Sigmoid colon (tissue), 7 donors: ENCODE measurements around the gene SLC11A1. TPM values are rescaled to one million over a fixed set of nuclear protein-coding genes. Genes with fewer than 3 reads are reported as not detected.

Experiments used
- DNase-seq: peaks from one replicate; pipeline ENCODE4 v3.0.0-alpha.2; 2019
- H3K27ac ChIP-seq, 4 donors: fragments of 200-600 bp; sonication (generic); one replicate each; pipeline ENCODE4 v1.5.1; 2016 to 2019; ENCODE audit warnings: mild to moderate bottlenecking in 1 of 4
- H3K27me3 ChIP-seq, 3 donors: fragments of 200-600 bp; sonication (generic); one replicate each; pipeline ENCODE4 v1.5.1; 2019; ENCODE audit warnings: mild to moderate bottlenecking in 1 of 3
- H3K36me3 ChIP-seq, 4 donors: fragments of 200-600 bp; sonication (generic); one replicate each; pipeline ENCODE4 v1.5.1; 2016 to 2019
- H3K4me1 ChIP-seq, 4 donors: fragments of 200-600 bp; sonication (generic); one replicate each; pipeline ENCODE4 v1.5.1; 2017 to 2019
- H3K4me3 ChIP-seq, 4 donors: fragments of 200-600 bp; sonication (generic); one replicate each; pipeline ENCODE4 v1.5.1; 2017 to 2019; ENCODE audit warnings: mild to moderate bottlenecking in 2 of 4, moderate library complexity in 1 of 4
- H3K9me3 ChIP-seq, 4 donors: fragments of 200-600 bp in 3 of 4; sonication (generic) in 3 of 4; one replicate each; pipeline versions ENCODE4 v1.5.1 to v1.6.1; 2013 to 2019
- CTCF ChIP-seq, 4 experiments: fragments of 450-650 bp in 3 of 4; fragments of 200-600 bp in 1 of 4; IDR thresholded peaks; one replicate each; pipeline ENCODE4 v1.5.1; 2016 to 2019; ENCODE audit warnings: antibody characterized with exemption in 4 of 4, mild to moderate bottlenecking in 3 of 4, moderate library complexity in 2 of 4
- EP300 ChIP-seq, 4 donors: sonication (generic); formaldehyde crosslinking; IDR thresholded peaks; one replicate each; pipeline ENCODE4 v1.6.1; 2017; ENCODE audit warnings: antibody characterized with exemption in 4 of 4
- POLR2A ChIP-seq, 2 donors: fragments of 450-650 bp; IDR thresholded peaks; one replicate each; pipeline ENCODE4 v1.6.1; 2016; ENCODE audit warnings: antibody characterized with exemption in 2 of 2, mild to moderate bottlenecking in 2 of 2, moderate library complexity in 2 of 2
- POLR2AphosphoS5 ChIP-seq, 4 donors: sonication (generic); formaldehyde crosslinking; IDR thresholded peaks; one replicate each; pipeline ENCODE4 v1.6.1; 2017; ENCODE audit warnings: antibody characterized with exemption in 4 of 4
- WGBS, 2 donors: extraction: QIAGEN DNeasy Blood & Tissue Kit; methylation state at CpG; one replicate each; pipeline ENCODE4 v1.1.7; 2013; 5-methylcytosine and 5-hydroxymethylcytosine counted together
- intact Hi-C: fragments of 100-400 bp; cut with DNase I; formaldehyde crosslinking; loops from one replicate; pipeline ENCODE4 v1.15.1; 2023
- polyA plus RNA-seq, 3 donors: library from polyadenylated mRNA; stranded (reverse); fragments of 200-250 nt; gene quantifications; one replicate each; pipeline ENCODE4 v1.2.3, GENCODE V29; 2013
- total RNA-seq, 4 donors: library from RNA; depleted of rRNA; stranded (reverse); fragments of >200 nt; gene quantifications; one replicate each; pipeline ENCODE4 v1.1.0, GENCODE V29; 2016
- donor health status: healthy with polysubstance abuse.
- donor health status: Bipolar disorder and iron deficiency.
- donor health status: healthy.

The SLC11A1 gene
- 10 to 100 TPM; 13.8 to 19.0 (median 16.9) TPM for total RNA-seq
- polyA plus RNA-seq, result 1 to 10 TPM; 1.2 to 7.0 (median 1.6) TPM

- TF ChIP-seq POLR2A (IDR thresholded peaks at IDR 0.05) (peak in 1 of 2 donors; percentile 25), CTCF (IDR thresholded peaks at IDR 0.05) (no peak), POLR2AphosphoS5 (IDR thresholded peaks at IDR 0.05) (peak in 3 of 4 donors; percentile 34 to 60 (median 56)), EP300 (IDR thresholded peaks at IDR 0.05) (peak in 3 of 4 donors; percentile 12 to 67 (median 17))
- no peaks in the 10 kb centered on the region for H3K9me3 ChIP-seq
- peak; percentile 87 for DNase-seq
- H3K36me3 ChIP-seq, result no peaks in the 10 kb centered on the region
- no peaks in the 10 kb centered on the region for H3K27me3 ChIP-seq
- peak within 1 kb of the TSS in 3 of 4 donors; percentile 9 to 37 (median 30) for H3K4me3 ChIP-seq
- peak within 1 kb of the TSS in 3 of 4 donors; percentile 20 to 57 (median 47) for H3K27ac ChIP-seq
- H3K4me1 ChIP-seq, result peaks cover 0 to 3% (median 0%) of the 10 kb centered on the region in 4 donors
- intact Hi-C loops, result no loop called here
- WGBS, 2 donors, result 67 to 82% methylated on average over 13 of the region's 13 CpGs
Observed at GRCh38 chr2:218381916-218382366, at the start of gene SLC11A1. TSS of gene SLC11A1 (plus strand) at chr2:218382273. CDS start at chr2:218382369, 96 bp downstream.

- DNase-seq, result no peak
- WGBS, 2 donors, result 90 to 96% methylated on average over 1 of the region's 1 CpG
- intact Hi-C loops, result no loop called here
- Histone ChIP-seq H3K4me3 (no peak overlapping the region), H3K27ac (peak overlapping the region; percentile 14 to 56 (median 34)), H3K36me3 (no peaks in the 10 kb centered on the region), H3K27me3 (no peaks in the 10 kb centered on the region), H3K4me1 (no peaks in the 10 kb centered on the region), H3K9me3 (no peaks in the 10 kb centered on the region)
- TF ChIP-seq EP300 (IDR thresholded peaks at IDR 0.05) (no peak), CTCF (IDR thresholded peaks at IDR 0.05) (no peak), POLR2AphosphoS5 (IDR thresholded peaks at IDR 0.05) (no peak), POLR2A (IDR thresholded peaks at IDR 0.05) (no peak)
Observed at GRCh38 chr2:218332288-218332687, 49.8 kb upstream of the SLC11A1 start.

GRCh38 chr2:218332920-218333645 lies 49.0 kb upstream of the SLC11A1 start:
- no peak for TF ChIP-seq CTCF (IDR thresholded peaks at IDR 0.05)
- TF ChIP-seq POLR2AphosphoS5 (IDR thresholded peaks at IDR 0.05), result peak in 2 of 4 donors; percentile 8 to 19
- TF ChIP-seq POLR2A (IDR thresholded peaks at IDR 0.05), result no peak
- TF ChIP-seq EP300 (IDR thresholded peaks at IDR 0.05), result no peak
- no peaks in the 10 kb centered on the region for H3K9me3 ChIP-seq
- 56 to 74% methylated on average over 16 of the region's 16 CpGs for WGBS, 2 donors
- no peaks in the 10 kb centered on the region for H3K27me3 ChIP-seq
- DNase-seq, result no peak
- H3K36me3 ChIP-seq, result no peaks in the 10 kb centered on the region
- intact Hi-C loops, result no loop called here
- H3K4me3 ChIP-seq, result no peak overlapping the region
- H3K27ac ChIP-seq, result peak overlapping the region; percentile 14 to 56 (median 34)
- no peaks in the 10 kb centered on the region for H3K4me1 ChIP-seq

- Histone ChIP-seq H3K4me1 (no peaks in the 10 kb centered on the region), H3K9me3 (no peaks in the 10 kb centered on the region), H3K4me3 (no peak overlapping the region), H3K36me3 (no peaks in the 10 kb centered on the region), H3K27ac (no peak overlapping the region), H3K27me3 (no peaks in the 10 kb centered on the region)
- WGBS, 2 donors, result 94 to 95% methylated on average over 3 of the region's 3 CpGs
- TF ChIP-seq POLR2A (IDR thresholded peaks at IDR 0.05) (no peak), CTCF (IDR thresholded peaks at IDR 0.05) (no peak), POLR2AphosphoS5 (IDR thresholded peaks at IDR 0.05) (no peak), EP300 (IDR thresholded peaks at IDR 0.05) (no peak)
- intact Hi-C loops, result no loop called here
- DNase-seq, result no peak
Observed at GRCh38 chr2:218334531-218334930, 47.5 kb upstream of the SLC11A1 start.
